ENCODE results near the gene GOLGA6C.
"Not testable (repeated sequence)": the region's sequence is repeated elsewhere in the genome, so short reads cannot be mapped to it uniquely, and the experiment has no call there.

GOLGA6C gene

GRCh38 chr15:75284152-75284551, 26.0 kb downstream of the GOLGA6C start:
- not testable (repeated sequence) for H3F3A ChIP-seq (ENCODE audit: insufficient read depth, low read length); H3K4me2 ChIP-seq (ENCODE audit: low read depth, low read length); H3K4me1 ChIP-seq (ENCODE audit: low read length)

GRCh38 chr15:75293660-75294059, 35.5 kb downstream of the GOLGA6C start:
- H3K79me2 ChIP-seq (ENCODE audit: low read length); H3K9me2 ChIP-seq (replicated peaks; ENCODE audit: insufficient read depth, low read length); H3F3A ChIP-seq (ENCODE audit: insufficient read depth, low read length); H3K4me2 ChIP-seq (ENCODE audit: low read depth, low read length); H3K4me3 ChIP-seq (ENCODE audit: low read length); H2AFZ ChIP-seq (ENCODE audit: low read length); H3K27ac ChIP-seq (ENCODE audit: low read length); H3K36me3 ChIP-seq (replicated peaks; ENCODE audit: insufficient read depth, low read length); H3K9me3 ChIP-seq (replicated peaks; ENCODE audit: insufficient read depth, low read length); H4K20me1 ChIP-seq (ENCODE audit: insufficient read depth, low read length); H3K27me3 ChIP-seq (replicated peaks; ENCODE audit: insufficient read depth, low read length); DNase-seq; H3K9ac ChIP-seq (ENCODE audit: low read length); H3K4me1 ChIP-seq (ENCODE audit: low read length): not testable (repeated sequence)

More at GRCh38 chr15:75284152-75284551, 26.0 kb downstream of the GOLGA6C start:
- not testable (repeated sequence) for H3K9me3 ChIP-seq (replicated peaks; ENCODE audit: insufficient read depth, low read length); H3K27me3 ChIP-seq (replicated peaks; ENCODE audit: insufficient read depth, low read length); H3K9ac ChIP-seq (ENCODE audit: low read length); H3K36me3 ChIP-seq (replicated peaks; ENCODE audit: insufficient read depth, low read length); H3K9me2 ChIP-seq (replicated peaks; ENCODE audit: insufficient read depth, low read length); H3K27ac ChIP-seq (ENCODE audit: low read length); H2AFZ ChIP-seq (ENCODE audit: low read length); H4K20me1 ChIP-seq (ENCODE audit: insufficient read depth, low read length); DNase-seq; H3K4me3 ChIP-seq (ENCODE audit: low read length); H3K79me2 ChIP-seq (ENCODE audit: low read length)

DNA sequence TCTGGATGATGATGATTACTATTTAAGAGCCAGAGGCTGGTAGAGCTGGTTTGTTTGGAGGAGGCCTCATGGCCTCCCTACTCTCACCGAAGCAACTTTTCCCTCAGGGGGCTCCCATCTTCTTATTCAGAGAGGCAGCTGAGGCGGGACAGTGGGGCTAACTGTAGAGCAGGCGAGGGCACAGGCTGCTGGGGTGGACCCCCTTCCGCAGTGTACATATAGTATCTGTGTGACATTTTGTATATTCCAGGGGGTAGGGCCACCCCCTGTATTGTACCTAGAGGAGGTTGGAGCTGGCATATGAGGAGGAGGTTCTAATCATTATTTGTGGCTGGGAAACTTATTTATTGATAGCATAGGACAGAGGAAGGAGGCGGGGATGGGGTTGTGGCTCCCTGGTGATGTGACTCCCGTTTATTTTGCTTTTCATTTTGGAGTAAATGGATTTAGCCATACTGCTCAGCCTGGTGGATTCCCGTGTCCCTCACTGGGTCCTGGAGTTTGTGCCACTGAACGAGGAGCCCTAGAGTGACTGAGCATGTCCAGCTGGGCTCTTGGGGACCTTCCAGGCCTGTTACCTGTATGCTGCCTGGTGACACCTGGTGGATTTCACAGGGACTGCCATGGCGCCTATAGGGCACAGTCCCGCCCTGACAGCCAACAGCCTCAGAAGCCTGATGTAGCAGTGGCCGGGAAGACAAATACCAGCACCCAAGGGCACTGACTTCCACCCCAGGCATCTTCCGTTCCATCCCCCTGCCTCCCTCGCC, 40.6 kb downstream of the GOLGA6C start:
- H3K4me2 ChIP-seq (ENCODE audit: low read depth, low read length); H3F3A ChIP-seq (ENCODE audit: insufficient read depth, low read length); H3K4me1 ChIP-seq (ENCODE audit: low read length); DNase-seq; H3K4me3 ChIP-seq (ENCODE audit: low read length); H3K79me2 ChIP-seq (ENCODE audit: low read length); H3K27ac ChIP-seq (ENCODE audit: low read length); H3K9me2 ChIP-seq (replicated peaks; ENCODE audit: insufficient read depth, low read length); H2AFZ ChIP-seq (ENCODE audit: low read length); H3K27me3 ChIP-seq (replicated peaks; ENCODE audit: insufficient read depth, low read length); H4K20me1 ChIP-seq (ENCODE audit: insufficient read depth, low read length); H3K9ac ChIP-seq (ENCODE audit: low read length); H3K36me3 ChIP-seq (replicated peaks; ENCODE audit: insufficient read depth, low read length); H3K9me3 ChIP-seq (replicated peaks; ENCODE audit: insufficient read depth, low read length): not testable (repeated sequence)

- H3K9me2 ChIP-seq (replicated peaks; ENCODE audit: insufficient read depth, low read length); H3K27me3 ChIP-seq (replicated peaks; ENCODE audit: insufficient read depth, low read length); H3K4me3 ChIP-seq (ENCODE audit: low read length); H3K4me1 ChIP-seq (ENCODE audit: low read length); H2AFZ ChIP-seq (ENCODE audit: low read length); H3K36me3 ChIP-seq (replicated peaks; ENCODE audit: insufficient read depth, low read length); H3K79me2 ChIP-seq (ENCODE audit: low read length); H3K27ac ChIP-seq (ENCODE audit: low read length); H3K9ac ChIP-seq (ENCODE audit: low read length); H4K20me1 ChIP-seq (ENCODE audit: insufficient read depth, low read length); DNase-seq; H3F3A ChIP-seq (ENCODE audit: insufficient read depth, low read length); H3K9me3 ChIP-seq (replicated peaks; ENCODE audit: insufficient read depth, low read length); H3K4me2 ChIP-seq (ENCODE audit: low read depth, low read length): not testable (repeated sequence)
- peak; percentile 36 for TF ChIP-seq CTCF (IDR thresholded peaks at IDR 0.05; ENCODE audit: low read length)
Observed at GRCh38 chr15:75299311-75299688, 41.2 kb downstream of the GOLGA6C start.

DNA sequence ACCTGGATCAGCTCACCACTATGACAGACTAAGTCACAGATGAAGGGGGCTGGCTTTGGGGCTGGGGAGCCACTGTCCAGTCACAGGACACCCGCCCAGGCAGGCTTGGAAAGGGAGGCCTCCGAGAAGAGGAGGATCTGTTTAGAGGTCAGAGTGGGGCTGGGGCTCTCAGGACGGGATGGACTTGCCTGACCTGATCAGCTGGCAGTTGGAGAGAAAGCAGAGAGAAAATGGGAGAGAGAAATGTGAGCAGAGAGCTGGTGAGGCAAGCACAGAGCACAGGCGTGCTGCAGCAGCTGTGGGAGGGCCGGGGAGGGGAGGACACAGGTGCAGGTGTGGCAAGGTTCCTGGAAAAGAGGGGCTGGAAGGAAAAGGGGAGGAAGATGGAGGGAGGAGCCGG, 41.9 kb downstream of the GOLGA6C start:
- DNase-seq = not testable (repeated sequence)

More for the DNA sequence above, 41.9 kb downstream of the GOLGA6C start:
- H3K4me3 ChIP-seq (ENCODE audit: low read length); H3K27me3 ChIP-seq (replicated peaks; ENCODE audit: insufficient read depth, low read length); H3K79me2 ChIP-seq (ENCODE audit: low read length); H4K20me1 ChIP-seq (ENCODE audit: insufficient read depth, low read length); H3F3A ChIP-seq (ENCODE audit: insufficient read depth, low read length); H3K27ac ChIP-seq (ENCODE audit: low read length); H3K9ac ChIP-seq (ENCODE audit: low read length); H3K4me1 ChIP-seq (ENCODE audit: low read length); H2AFZ ChIP-seq (ENCODE audit: low read length); H3K9me2 ChIP-seq (replicated peaks; ENCODE audit: insufficient read depth, low read length); H3K9me3 ChIP-seq (replicated peaks; ENCODE audit: insufficient read depth, low read length); H3K36me3 ChIP-seq (replicated peaks; ENCODE audit: insufficient read depth, low read length); H3K4me2 ChIP-seq (ENCODE audit: low read depth, low read length): not testable (repeated sequence)

All from MM.1S (cell line).